HG03342 (cell line): ENCODE results near the gene RPS6KA3.
A peak's percentile ranks its signal among the peaks of the same experiment; 100 is the strongest.
"Not testable (repeated sequence)": the region's sequence is repeated elsewhere in the genome, so short reads cannot be mapped to it uniquely, and the experiment has no call there.

Source experiments
- ATAC-seq: cut with Tn5 transposase; IDR thresholded peaks from one replicate; pipeline ENCODE4 v1.9.1; 2021; ENCODE audit warnings: mild to moderate bottlenecking, moderate library complexity; ENCODE audit not compliant: unreplicated experiment

The RPS6KA3 gene

GRCh38 chrX:20265726-20266681 lies 705 bp downstream of the RPS6KA3 start:
- ATAC-seq, result peak; percentile 21

GRCh38 chrX:20265221-20265725 lies 1.4 kb downstream of the RPS6KA3 start:
- ATAC-seq, result peak; percentile 39

GRCh38 chrX:20263474-20263873 lies 3.2 kb downstream of the RPS6KA3 start:
- peak; percentile 23 for ATAC-seq

DNA sequence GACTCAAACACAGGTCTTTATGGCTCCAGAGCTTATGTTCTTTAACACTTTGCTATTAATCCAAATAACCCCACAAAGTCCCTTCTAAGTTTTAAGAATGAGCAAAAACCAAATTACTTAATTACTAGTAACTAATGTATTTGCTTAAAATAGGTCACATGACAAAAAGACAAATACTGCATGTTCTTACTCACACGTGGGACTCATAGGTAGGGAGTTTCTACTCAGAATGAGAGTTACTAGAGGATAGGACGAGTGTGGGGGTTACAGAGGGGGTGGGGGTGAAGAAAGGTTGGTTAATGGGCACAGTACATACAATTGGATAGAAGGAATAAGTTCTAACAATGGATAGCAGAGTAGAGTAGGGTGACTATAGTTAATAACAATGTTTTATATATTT lies 5.8 kb downstream of the RPS6KA3 start:
- ATAC-seq, result no peak

DNA sequence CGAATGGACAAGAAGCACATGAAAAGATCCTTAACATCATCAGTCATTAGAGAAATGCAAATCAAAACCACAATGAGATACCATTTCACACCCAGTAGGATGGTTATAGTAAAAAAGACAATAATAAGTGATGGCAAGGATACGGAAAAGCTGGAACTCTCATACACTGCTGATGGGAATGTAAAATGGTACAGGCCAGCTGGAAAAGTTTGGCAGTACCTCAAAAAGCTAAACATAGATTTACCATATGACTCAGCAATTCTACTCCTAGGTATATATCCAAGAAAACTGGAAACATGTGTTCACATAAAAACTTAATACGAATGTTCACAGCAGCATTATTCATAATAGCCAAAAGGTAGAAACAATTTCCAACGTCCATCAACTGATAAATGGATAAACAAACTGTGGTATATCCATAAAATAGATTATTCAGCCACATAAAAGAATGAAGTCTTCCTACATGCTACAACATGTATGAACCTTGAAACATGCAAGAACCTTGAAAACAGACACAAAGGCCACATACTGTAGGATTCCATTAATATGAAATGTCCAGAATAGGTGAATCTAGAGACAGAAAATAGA lies 11.9 kb downstream of the RPS6KA3 start:
- no peak for ATAC-seq

- no peak for ATAC-seq
These were observed 13.5 kb downstream of the RPS6KA3 start for GRCh38 chrX:20253232-20253543.

- ATAC-seq, result peak; percentile 80
These were observed 14.1 kb downstream of the RPS6KA3 start for GRCh38 chrX:20252381-20253231.

DNA sequence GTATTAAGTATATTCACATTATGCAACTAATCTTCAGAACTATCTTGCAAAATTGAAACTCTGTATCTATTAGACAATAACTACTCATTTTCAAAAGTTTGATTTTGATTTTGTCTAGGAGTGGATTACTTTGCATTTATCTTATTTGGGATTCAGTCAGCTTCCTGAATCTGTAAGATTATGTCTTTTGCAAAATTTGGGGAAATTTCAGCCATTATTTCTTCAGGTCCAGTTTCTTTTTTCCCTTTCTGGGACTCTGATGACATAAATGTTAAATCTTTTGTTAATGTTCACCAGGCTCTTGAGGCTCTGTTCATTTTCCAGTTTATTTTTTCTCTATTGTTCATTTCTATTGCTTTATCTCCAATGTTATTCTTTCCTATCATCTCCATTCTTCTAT lies 15.0 kb downstream of the RPS6KA3 start:
- ATAC-seq, result no peak

GRCh38 chrX:20250146-20250545 lies 16.6 kb downstream of the RPS6KA3 start:
- ATAC-seq, result not testable (repeated sequence)

DNA sequence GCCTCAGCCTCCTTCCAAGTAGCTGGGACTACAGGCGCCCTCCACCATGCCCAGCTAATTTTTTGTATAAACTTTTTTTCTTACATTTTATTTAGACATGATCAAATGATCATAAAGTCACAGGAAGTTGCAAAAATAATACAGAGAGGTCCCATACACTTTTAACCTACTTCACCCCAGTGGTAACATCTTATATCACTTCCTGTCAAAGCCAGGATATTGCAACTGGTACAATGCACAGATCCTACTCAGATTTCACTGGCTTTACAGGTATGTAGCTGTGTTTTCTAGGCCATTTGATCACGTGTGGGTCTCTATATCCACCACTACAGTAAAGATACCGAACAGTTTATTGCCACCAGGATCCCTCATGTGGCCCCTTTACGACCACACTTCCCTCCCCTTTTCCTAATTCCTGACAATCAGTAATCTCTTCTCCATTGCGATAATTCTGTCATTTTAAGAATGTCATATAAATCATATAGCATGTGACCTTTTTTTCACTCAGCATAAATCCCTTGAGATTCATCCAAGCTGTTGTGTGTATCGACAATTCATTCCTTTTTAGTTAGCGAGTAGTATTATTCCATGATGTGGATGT lies 18.0 kb downstream of the RPS6KA3 start:
- no peak for ATAC-seq

DNA sequence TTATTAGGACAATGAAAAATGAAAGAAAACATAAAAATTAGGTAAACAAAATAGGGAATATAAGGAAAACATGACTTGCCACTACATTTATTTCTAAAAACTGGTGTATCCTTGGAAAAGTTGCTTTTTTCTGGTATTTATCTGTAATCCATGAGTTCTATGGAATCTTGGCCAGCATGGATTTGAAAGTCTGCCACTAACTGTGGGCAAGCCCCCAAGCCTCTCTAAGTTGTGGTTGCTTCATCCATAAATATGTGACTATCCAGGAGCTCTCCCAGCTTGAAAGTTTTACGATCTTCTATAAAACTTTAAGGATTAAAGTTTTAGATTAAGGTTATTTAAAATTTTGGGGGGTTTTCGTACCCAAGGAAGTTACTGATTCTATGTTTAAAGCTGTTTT lies 21.8 kb downstream of the RPS6KA3 start:
- no peak for ATAC-seq

- ATAC-seq, result no peak
These were observed 26.5 kb downstream of the RPS6KA3 start for GRCh38 chrX:20240201-20240600.

- no peak for ATAC-seq
These were observed 28.8 kb downstream of the RPS6KA3 start for GRCh38 chrX:20237864-20238263.

- no peak for ATAC-seq
These were observed 31.0 kb downstream of the RPS6KA3 start for GRCh38 chrX:20235755-20236154.

GRCh38 chrX:20233336-20233735 lies 33.4 kb downstream of the RPS6KA3 start:
- no peak for ATAC-seq

- no peak for ATAC-seq
These were observed 35.1 kb downstream of the RPS6KA3 start for GRCh38 chrX:20231598-20231997.

- ATAC-seq, result no peak
These were observed 36.3 kb downstream of the RPS6KA3 start for GRCh38 chrX:20230406-20230805.

DNA sequence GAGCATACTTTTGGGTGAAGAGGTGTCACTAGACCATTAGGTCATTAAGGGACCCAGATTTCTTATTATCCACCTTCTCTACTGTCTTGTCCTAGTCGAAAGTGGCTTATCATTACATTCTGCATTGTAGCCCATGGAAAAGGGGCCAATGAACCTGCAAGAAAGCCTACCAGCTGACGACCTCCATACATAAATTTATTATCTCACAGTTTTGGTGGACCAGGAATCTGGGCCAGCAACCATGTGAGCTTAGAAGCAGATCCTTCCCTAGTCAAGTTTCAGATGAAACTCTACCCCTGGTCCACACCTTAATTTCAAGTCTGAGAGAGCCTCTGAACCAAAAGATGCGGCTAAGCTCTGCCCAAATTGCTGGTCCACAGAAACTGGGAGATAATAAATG lies 37.6 kb downstream of the RPS6KA3 start:
- no peak for ATAC-seq

GRCh38 chrX:20228245-20228644 lies 38.5 kb downstream of the RPS6KA3 start:
- no peak for ATAC-seq

DNA sequence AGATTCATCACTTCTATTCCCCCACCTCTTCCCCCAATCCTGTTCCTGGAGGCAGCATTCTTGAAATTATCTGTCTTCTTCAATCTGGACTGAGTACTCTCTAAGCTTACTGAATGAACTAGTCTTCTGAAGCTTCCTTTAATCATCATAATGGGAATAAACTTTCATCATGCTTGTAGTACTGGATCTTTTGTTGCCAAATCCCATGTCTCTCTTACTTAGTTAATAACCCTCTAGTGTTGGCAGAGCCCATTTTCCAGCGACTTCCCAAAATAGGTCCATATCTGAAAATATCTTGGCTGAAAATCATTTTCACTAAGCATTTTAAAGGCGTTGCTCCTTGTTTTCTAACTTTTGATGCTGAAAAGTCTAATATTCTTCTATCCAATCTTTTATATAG lies 39.6 kb downstream of the RPS6KA3 start:
- ATAC-seq, result no peak

- no peak for ATAC-seq
These were observed 41.2 kb downstream of the RPS6KA3 start for GRCh38 chrX:20225488-20225833.
